IPS-20b (cell line): ENCODE results near the gene GCC1.
"Not testable (repeated sequence)": the region's sequence is repeated elsewhere in the genome, so short reads cannot be mapped to it uniquely, and the experiment has no call there.

ENCODE experiments used
- H3K27ac ChIP-seq: one replicate; pipeline ENCODE4 v1.5.1; 2013; ENCODE audit warnings: low read length
- H3K27me3 ChIP-seq: 2 replicates; pipeline ENCODE4 v1.6.1; 2013; ENCODE audit warnings: mild to moderate bottlenecking, low read length, inconsistent platforms; ENCODE audit not compliant: insufficient read depth
- H3K36me3 ChIP-seq: 2 replicates; pipeline ENCODE4 v1.6.1; 2013; ENCODE audit warnings: low read depth, mild to moderate bottlenecking, inconsistent platforms, low read length, moderate library complexity; ENCODE audit not compliant: insufficient read depth
- H3K4me1 ChIP-seq: 2 replicates; pipeline ENCODE4 v1.6.1; 2013; ENCODE audit warnings: mild to moderate bottlenecking, control low read depth, inconsistent platforms, low read length, moderate library complexity; ENCODE audit not compliant: insufficient read depth
- H3K4me3 ChIP-seq: 2 replicates; pipeline ENCODE4 v1.5.1; 2013; ENCODE audit warnings: mild to moderate bottlenecking, low read length, inconsistent platforms
- H3K9ac ChIP-seq: 2 replicates; pipeline ENCODE4 v1.6.1; 2013; ENCODE audit warnings: low read depth, mild to moderate bottlenecking, inconsistent platforms, low read length, moderate library complexity
- H3K9me3 ChIP-seq: 2 replicates; pipeline ENCODE4 v1.6.1; 2013; ENCODE audit warnings: mild to moderate bottlenecking, low read depth, low read length, inconsistent platforms; ENCODE audit not compliant: insufficient read depth

The GCC1 gene

GRCh38 chr7:127566242-127566641 is 19.2 kb downstream of the GCC1 start:
- Histone ChIP-seq H3K9ac (no peak overlapping the region), H3K9me3 (peaks cover 3% of the 10 kb centered on the region; the same call in 1 of the 2 replicates), H3K4me3 (no peak overlapping the region), H3K36me3 (no peaks in the 10 kb centered on the region), H3K27ac (no peak overlapping the region), H3K27me3 (no peaks in the 10 kb centered on the region), H3K4me1 (no peaks in the 10 kb centered on the region)

GRCh38 chr7:127557803-127558202 is 27.6 kb downstream of the GCC1 start:
- H3K9ac ChIP-seq, result no peak overlapping the region
- H3K27ac ChIP-seq, result no peak overlapping the region
- peaks cover 5% of the 10 kb centered on the region; the same call in 1 of the 2 replicates for H3K27me3 ChIP-seq
- H3K9me3 ChIP-seq, result no peaks in the 10 kb centered on the region
- no peaks in the 10 kb centered on the region for H3K36me3 ChIP-seq
- no peak overlapping the region for H3K4me3 ChIP-seq
- H3K4me1 ChIP-seq, result no peaks in the 10 kb centered on the region

- Histone ChIP-seq H3K9me3 (no peaks in the 10 kb centered on the region), H3K4me1 (no peaks in the 10 kb centered on the region), H3K27me3 (peaks cover 5% of the 10 kb centered on the region; the same call in 1 of the 2 replicates), H3K9ac (no peak overlapping the region), H3K4me3 (no peak overlapping the region), H3K36me3 (no peaks in the 10 kb centered on the region), H3K27ac (no peak overlapping the region)
Measured at GRCh38 chr7:127556404-127556803, 29.0 kb downstream of the GCC1 start.

- Histone ChIP-seq H3K9ac (no peak overlapping the region), H3K27ac (no peak overlapping the region), H3K36me3 (no peaks in the 10 kb centered on the region), H3K27me3 (no peaks in the 10 kb centered on the region; the same call in 1 of the 2 replicates), H3K4me3 (no peak overlapping the region), H3K9me3 (peaks cover under 1% of the 10 kb centered on the region; the same call in 1 of the 2 replicates), H3K4me1 (no peaks in the 10 kb centered on the region)
Measured at GRCh38 chr7:127551941-127552340, 33.5 kb downstream of the GCC1 start.

GRCh38 chr7:127550247-127550646 is 35.1 kb downstream of the GCC1 start:
- Histone ChIP-seq H3K9ac (no peak overlapping the region), H3K4me1 (no peaks in the 10 kb centered on the region), H3K27ac (no peak overlapping the region), H3K9me3 (peaks cover 15% of the 10 kb centered on the region), H3K27me3 (no peaks in the 10 kb centered on the region; the same call in 1 of the 2 replicates), H3K4me3 (no peak overlapping the region), H3K36me3 (no peaks in the 10 kb centered on the region)

- H3K9me3 ChIP-seq, result peaks cover 15% of the 10 kb centered on the region
- no peaks in the 10 kb centered on the region; the same call in 1 of the 2 replicates for H3K27me3 ChIP-seq
- H3K27ac ChIP-seq, result no peak overlapping the region
Measured at GRCh38 chr7:127546313-127546712, 39.1 kb downstream of the GCC1 start.

GRCh38 chr7:127541548-127541947 is 43.8 kb downstream of the GCC1 start:
- Histone ChIP-seq H3K9ac (no peak overlapping the region), H3K36me3 (no peaks in the 10 kb centered on the region), H3K4me1 (0 out of 2 replicates have a peak, but pooled peaks cover under 1% of the 10 kb centered on the region), H3K27me3 (peaks cover 20% of the 10 kb centered on the region), H3K27ac (no peak overlapping the region), H3K9me3 (peaks cover 11% of the 10 kb centered on the region), H3K4me3 (no peak overlapping the region)

More at GRCh38 chr7:127546313-127546712, 39.1 kb downstream of the GCC1 start:
- H3K4me1 ChIP-seq, result no peaks in the 10 kb centered on the region
- no peak overlapping the region for H3K9ac ChIP-seq
- no peak overlapping the region for H3K4me3 ChIP-seq
- no peaks in the 10 kb centered on the region for H3K36me3 ChIP-seq

- H3K27me3 ChIP-seq, result peaks cover 31% of the 10 kb centered on the region
- not testable (repeated sequence) for H3K4me1 ChIP-seq, H3K9ac ChIP-seq, H3K27ac ChIP-seq, H3K36me3 ChIP-seq, H3K9me3 ChIP-seq, H3K4me3 ChIP-seq
Measured at GRCh38 chr7:127540461-127540860, 44.9 kb downstream of the GCC1 start.

- Histone ChIP-seq H3K4me1 (0 out of 2 replicates have a peak, but pooled peaks cover 3% of the 10 kb centered on the region), H3K36me3 (no peaks in the 10 kb centered on the region), H3K27ac (no peak overlapping the region), H3K4me3 (no peak overlapping the region), H3K9ac (no peak overlapping the region), H3K27me3 (peaks cover 45% of the 10 kb centered on the region), H3K9me3 (no peaks in the 10 kb centered on the region)
Measured at GRCh38 chr7:127539116-127539515, 46.3 kb downstream of the GCC1 start.

- Histone ChIP-seq H3K27ac (no peak overlapping the region), H3K9ac (peak overlapping the region; percentile 57), H3K9me3 (no peaks in the 10 kb centered on the region), H3K4me3 (peak overlapping the region; percentile 63), H3K36me3 (no peaks in the 10 kb centered on the region), H3K27me3 (peaks cover 66% of the 10 kb centered on the region), H3K4me1 (0 out of 2 replicates have a peak, but pooled peaks cover 3% of the 10 kb centered on the region)
Measured at GRCh38 chr7:127536741-127537140, 48.7 kb downstream of the GCC1 start.

- Histone ChIP-seq H3K9me3 (no peaks in the 10 kb centered on the region), H3K27me3 (peaks cover 68% of the 10 kb centered on the region), H3K4me1 (0 out of 2 replicates have a peak, but pooled peaks cover 3% of the 10 kb centered on the region), H3K9ac (peak overlapping the region; percentile 57; the same call in 1 of the 2 replicates), H3K27ac (no peak overlapping the region), H3K4me3 (peak overlapping the region; percentile 63), H3K36me3 (no peaks in the 10 kb centered on the region)
Measured at GRCh38 chr7:127536394-127536691, 49.1 kb downstream of the GCC1 start.

GRCh38 chr7:127535546-127536393 is 49.6 kb downstream of the GCC1 start:
- H3K36me3 ChIP-seq, result no peaks in the 10 kb centered on the region
- peak overlapping the region; percentile 63; the same call in 1 of the 2 replicates for H3K4me3 ChIP-seq
- H3K4me1 ChIP-seq, result 0 out of 2 replicates have a peak, but pooled peaks cover 3% of the 10 kb centered on the region
- no peak overlapping the region for H3K27ac ChIP-seq
- no peak overlapping the region for H3K9ac ChIP-seq
- H3K27me3 ChIP-seq, result peaks cover 74% of the 10 kb centered on the region
- no peaks in the 10 kb centered on the region for H3K9me3 ChIP-seq
